ENCODE data around the gene TBC1D3I.

Gene TBC1D3I

DNA sequence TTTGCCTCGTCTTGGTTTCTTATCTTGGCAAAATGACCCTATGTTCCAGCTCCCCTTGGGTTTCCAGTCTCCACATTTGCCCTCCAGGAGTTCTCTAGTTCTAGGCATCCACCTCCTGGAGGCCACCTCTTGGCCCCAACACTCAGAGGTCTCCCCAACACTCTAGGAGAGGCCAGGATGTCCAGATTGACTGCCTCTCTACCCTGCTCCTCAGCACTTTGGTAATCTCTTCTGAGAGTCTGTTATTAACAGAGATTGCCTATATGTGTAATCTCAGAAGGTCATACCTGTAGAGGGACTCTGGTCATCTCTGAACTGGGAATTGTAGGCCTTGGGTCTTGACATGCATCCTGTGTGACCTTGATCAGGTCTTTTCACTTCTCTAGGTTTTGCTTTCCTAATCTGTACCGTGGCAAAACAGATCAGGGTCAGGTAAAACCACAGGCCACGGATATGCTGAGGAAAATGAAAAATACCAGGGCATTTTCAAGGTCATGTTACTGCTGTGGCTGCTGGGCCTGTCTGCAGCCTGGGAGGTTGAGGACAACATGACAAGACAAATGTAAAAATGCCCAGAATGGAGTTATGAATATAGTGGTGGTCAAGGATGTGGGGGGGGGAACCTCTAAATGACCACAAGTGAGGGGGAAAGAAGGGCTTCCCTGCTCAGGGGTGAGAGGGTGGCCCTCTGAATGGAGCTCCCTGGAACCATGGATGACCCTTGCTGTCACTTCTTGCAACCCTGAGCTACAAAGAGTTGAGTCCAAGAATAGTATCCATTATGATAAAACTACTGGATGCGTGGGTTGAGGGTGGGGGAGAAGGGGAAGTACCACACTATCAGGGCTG lies 58.5 kb downstream of the TBC1D3I start:
- no peak for DNase-seq (ENCODE audit: low read depth)

DNA sequence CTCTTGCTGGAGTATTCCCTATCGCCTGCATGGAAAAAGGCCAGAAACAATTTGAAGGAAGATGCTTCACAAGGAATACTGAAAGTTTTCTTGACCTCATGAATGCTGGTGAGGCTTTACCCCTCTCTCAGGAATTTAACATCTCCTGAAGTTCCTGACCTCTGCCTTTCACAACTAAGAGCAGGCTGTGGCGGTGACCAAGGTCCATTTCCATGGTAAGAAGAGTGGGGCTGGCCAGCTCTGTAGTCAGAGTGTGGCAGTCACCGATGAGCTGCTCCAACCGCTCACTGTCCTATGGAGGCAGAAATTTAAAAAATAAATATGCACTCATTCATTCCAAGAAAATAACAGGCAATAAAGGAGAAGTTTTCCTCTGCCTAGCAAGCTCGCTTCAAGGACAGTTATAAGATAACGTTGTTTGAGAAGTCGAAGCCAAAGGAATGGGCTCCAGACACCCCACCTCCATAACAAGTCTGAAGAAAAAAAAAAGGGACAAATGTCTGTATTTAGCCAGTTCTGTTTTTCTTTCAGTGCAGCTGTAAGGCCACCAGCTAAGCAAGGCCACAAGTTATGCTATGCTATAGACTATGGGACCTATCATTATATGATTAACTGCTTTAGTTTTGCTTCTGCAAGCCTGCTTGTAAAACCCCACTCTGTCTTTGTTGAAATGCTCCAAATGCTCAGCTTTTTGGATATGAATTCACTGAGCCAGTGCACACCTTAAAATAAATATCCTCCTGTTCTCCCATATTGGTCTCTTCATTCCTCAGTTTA lies 59.5 kb downstream of the TBC1D3I start:
- no peak for DNase-seq (ENCODE audit: low read depth)

All from stimulated activated CD8-positive, alpha-beta memory T cell treated with anti-CD3 and anti-CD28 coated beads, Interleukin-4, amount 100 ng/mL, for 24 hours (primary cell).